OCI-LY3 (cell line): ENCODE results near the gene IL1RAP.

Experiments used
- H2AFZ ChIP-seq: fragments of 200-600, 300-600 bp; shearing (Covaris generic); 2 replicates; pipeline ENCODE4 v1.6.0; 2014; ENCODE audit warnings: antibody characterized with exemption, low read depth, low read length
- H3K27ac ChIP-seq: fragments of 200-600, 300-600 bp; sonication (generic); 2 replicates; pipeline ENCODE4 v1.5.1; 2014; ENCODE audit warnings: mild to moderate bottlenecking, low read length, moderate library complexity, mixed read lengths
- H3K27me3 ChIP-seq: fragments of 200-600, 300-600 bp; sonication (generic); 2 replicates; pipeline ENCODE4 v1.6.1; 2014; ENCODE audit warnings: low read depth, low read length, mixed read lengths
- H3K36me3 ChIP-seq: fragments of 200-600, 300-600 bp; sonication (generic); replicated peaks from 2 replicates; pipeline ENCODE3; 2014; ENCODE audit warnings: low read depth, low read length, mixed read lengths
- H3K4me1 ChIP-seq: fragments of 300-600, 200-600 bp; sonication (generic); 2 replicates; pipeline ENCODE4 v1.6.1; 2014; ENCODE audit warnings: low read length, mixed read lengths
- H3K4me2 ChIP-seq: fragments of 200-600, 300-600 bp; sonication (generic); 2 replicates; pipeline ENCODE4 v1.6.1; 2014; ENCODE audit warnings: low read length, mixed read lengths
- H3K4me3 ChIP-seq: fragments of 300-600, 200-600 bp; sonication (generic); 2 replicates; pipeline ENCODE4 v1.5.1; 2014; ENCODE audit warnings: antibody characterized with exemption, mild to moderate bottlenecking, low read length, moderate library complexity
- H3K79me2 ChIP-seq: fragments of 300-600, 200-600 bp; shearing (Covaris generic); 2 replicates; pipeline ENCODE4 v1.6.1; 2014; ENCODE audit warnings: mild to moderate bottlenecking, low read length, mixed read lengths
- H3K9ac ChIP-seq: fragments of 300-600, 200-600 bp; shearing (Covaris generic); 2 replicates; pipeline ENCODE4 v1.6.0; 2014; ENCODE audit warnings: mild to moderate bottlenecking, low read length, moderate library complexity
- H3K9me3 ChIP-seq: fragments of 200-600, 300-600 bp; shearing (Covaris generic); 2 replicates; pipeline ENCODE4 v1.6.1; 2014; ENCODE audit warnings: low read length, mixed read lengths; ENCODE audit not compliant: insufficient read depth
- H4K20me1 ChIP-seq: fragments of 200-600, 300-600 bp; sonication (generic); 2 replicates; pipeline ENCODE4 v1.6.1; 2016; ENCODE audit warnings: low read length, mixed read lengths; ENCODE audit not compliant: insufficient read depth
- EZH2phosphoT487 ChIP-seq: fragments of 200-600 bp; shearing (Covaris generic); IDR thresholded peaks from 2 replicates; pipeline ENCODE4 v1.6.1; 2018; ENCODE audit warnings: antibody characterized with exemption, mixed run types, low read depth
- TF ChIP-seq, protein P1 (sequence below): fragments of 200-600, 300-600 bp; sonication (generic); IDR thresholded peaks from 2 replicates; pipeline ENCODE4 v1.5.1; 2014; ENCODE audit warnings: antibody characterized with exemption, low read length, low read depth

IL1RAP gene

DNA sequence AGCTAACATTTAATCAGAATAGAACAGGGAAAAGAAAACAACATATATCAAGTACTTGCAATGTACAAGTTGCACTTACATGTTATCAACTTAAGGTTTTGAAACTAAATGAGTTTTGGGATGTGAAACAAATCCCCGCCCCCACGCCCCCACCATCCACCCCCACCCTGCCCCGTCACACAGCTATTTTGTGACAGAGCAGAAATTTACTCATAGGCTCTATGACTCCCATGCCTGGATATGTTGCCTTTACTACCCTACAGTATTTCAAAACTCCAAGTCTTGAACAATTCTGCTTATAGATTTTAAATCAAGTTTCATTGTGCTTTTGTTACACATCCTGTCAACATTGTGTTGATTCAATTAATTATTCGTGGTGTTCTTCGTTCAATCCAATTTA lies 18.1 kb upstream of the IL1RAP start:
- Histone ChIP-seq H3K27ac (no peak overlapping the region), H2AFZ (no peak overlapping the region), H4K20me1 (no peaks in the 10 kb centered on the region), H3K27me3 (0 out of 2 replicates have a peak, but pooled peaks cover 3% of the 10 kb centered on the region), H3K79me2 (no peaks in the 10 kb centered on the region), H3K36me3 (no peaks in the 10 kb centered on the region), H3K9me3 (no peaks in the 10 kb centered on the region), H3K4me3 (no peak overlapping the region), H3K9ac (no peak overlapping the region), H3K4me1 (peaks cover 10% of the 10 kb centered on the region; the same call in 1 of the 2 replicates), H3K4me2 (no peak overlapping the region)
- TF ChIP-seq, protein P1, sequence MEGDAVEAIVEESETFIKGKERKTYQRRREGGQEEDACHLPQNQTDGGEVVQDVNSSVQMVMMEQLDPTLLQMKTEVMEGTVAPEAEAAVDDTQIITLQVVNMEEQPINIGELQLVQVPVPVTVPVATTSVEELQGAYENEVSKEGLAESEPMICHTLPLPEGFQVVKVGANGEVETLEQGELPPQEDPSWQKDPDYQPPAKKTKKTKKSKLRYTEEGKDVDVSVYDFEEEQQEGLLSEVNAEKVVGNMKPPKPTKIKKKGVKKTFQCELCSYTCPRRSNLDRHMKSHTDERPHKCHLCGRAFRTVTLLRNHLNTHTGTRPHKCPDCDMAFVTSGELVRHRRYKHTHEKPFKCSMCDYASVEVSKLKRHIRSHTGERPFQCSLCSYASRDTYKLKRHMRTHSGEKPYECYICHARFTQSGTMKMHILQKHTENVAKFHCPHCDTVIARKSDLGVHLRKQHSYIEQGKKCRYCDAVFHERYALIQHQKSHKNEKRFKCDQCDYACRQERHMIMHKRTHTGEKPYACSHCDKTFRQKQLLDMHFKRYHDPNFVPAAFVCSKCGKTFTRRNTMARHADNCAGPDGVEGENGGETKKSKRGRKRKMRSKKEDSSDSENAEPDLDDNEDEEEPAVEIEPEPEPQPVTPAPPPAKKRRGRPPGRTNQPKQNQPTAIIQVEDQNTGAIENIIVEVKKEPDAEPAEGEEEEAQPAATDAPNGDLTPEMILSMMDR, result no peak
- TF ChIP-seq EZH2phosphoT487, result no peak

- Histone ChIP-seq H4K20me1 (no peaks in the 10 kb centered on the region), H3K27ac (no peak overlapping the region), H3K4me3 (no peak overlapping the region), H3K4me1 (peaks cover 5% of the 10 kb centered on the region; the same call in 1 of the 2 replicates), H3K9me3 (no peaks in the 10 kb centered on the region), H3K79me2 (no peaks in the 10 kb centered on the region), H3K9ac (no peak overlapping the region), H3K36me3 (no peaks in the 10 kb centered on the region), H2AFZ (no peak overlapping the region), H3K4me2 (no peak overlapping the region), H3K27me3 (0 out of 2 replicates have a peak, but pooled peaks cover 3% of the 10 kb centered on the region)
- TF ChIP-seq EZH2phosphoT487, result no peak
- TF ChIP-seq, protein P1, result no peak
These were observed 17.0 kb upstream of the IL1RAP start for GRCh38 chr3:190496859-190497258.

GRCh38 chr3:190497811-190498210 lies 16.1 kb upstream of the IL1RAP start:
- H4K20me1 ChIP-seq, result no peaks in the 10 kb centered on the region
- no peak overlapping the region for H3K27ac ChIP-seq
- no peaks in the 10 kb centered on the region for H3K36me3 ChIP-seq
- no peak overlapping the region for H3K4me2 ChIP-seq
- H2AFZ ChIP-seq, result no peak overlapping the region
- H3K27me3 ChIP-seq, result 0 out of 2 replicates have a peak, but pooled peaks cover 3% of the 10 kb centered on the region
- TF ChIP-seq, protein P1, result no peak
- no peak for TF ChIP-seq EZH2phosphoT487
- no peak overlapping the region for H3K4me3 ChIP-seq
- H3K9me3 ChIP-seq, result no peaks in the 10 kb centered on the region
- no peak overlapping the region for H3K9ac ChIP-seq
- no peaks in the 10 kb centered on the region for H3K79me2 ChIP-seq
- H3K4me1 ChIP-seq, result peaks cover 6% of the 10 kb centered on the region

DNA sequence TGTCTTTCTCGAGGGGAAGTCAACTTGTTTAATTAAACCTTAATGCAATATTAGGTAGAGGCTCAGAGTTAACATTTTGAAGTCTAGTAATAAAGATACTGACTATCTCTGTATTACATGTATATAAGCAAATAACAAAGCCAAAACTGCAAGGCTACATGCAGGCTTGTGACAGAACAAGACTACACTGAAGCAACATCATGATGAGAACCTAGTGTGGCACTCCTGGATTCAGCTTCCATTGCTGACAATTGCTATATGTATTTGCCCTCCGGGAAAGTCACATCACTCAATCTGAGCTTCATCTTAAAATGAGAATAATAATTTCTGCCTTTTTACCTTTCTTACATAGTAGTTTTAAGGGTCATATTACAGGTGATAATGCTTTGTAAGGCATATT lies 15.6 kb upstream of the IL1RAP start:
- H3K9ac ChIP-seq, result no peak overlapping the region
- H4K20me1 ChIP-seq, result no peaks in the 10 kb centered on the region
- H3K9me3 ChIP-seq, result no peaks in the 10 kb centered on the region
- no peaks in the 10 kb centered on the region for H3K36me3 ChIP-seq
- no peak overlapping the region for H2AFZ ChIP-seq
- 0 out of 2 replicates have a peak, but pooled peaks cover 3% of the 10 kb centered on the region for H3K27me3 ChIP-seq
- no peak for TF ChIP-seq EZH2phosphoT487
- TF ChIP-seq, protein P1, result no peak
- no peaks in the 10 kb centered on the region for H3K79me2 ChIP-seq
- no peak overlapping the region for H3K4me2 ChIP-seq
- H3K4me3 ChIP-seq, result no peak overlapping the region
- peaks cover 10% of the 10 kb centered on the region for H3K4me1 ChIP-seq
- no peak overlapping the region for H3K27ac ChIP-seq
